Inflammatory macrophage (primary cell): ENCODE measurements around the gene B2M.
"Not testable (repeated sequence)": the region's sequence is repeated elsewhere in the genome, so short reads cannot be mapped to it uniquely, and the experiment has no call there.

Experiments
- DNase-seq, 2 donors: peaks; one replicate each; pipeline ENCODE4 v3.0.0-alpha.2; 2020 to 2022

The B2M gene

GRCh38 chr15:44700676-44701075 is 10.6 kb upstream of the B2M start:
- not testable (repeated sequence) for DNase-seq

GRCh38 chr15:44705986-44706385 is 5.3 kb upstream of the B2M start:
- no peak for DNase-seq

GRCh38 chr15:44706401-44706800 is 4.9 kb upstream of the B2M start:
- no peak for DNase-seq

- no peak for DNase-seq
Observed at GRCh38 chr15:44706946-44707636, 4.2 kb upstream of the B2M start.

GRCh38 chr15:44710236-44711095 is 851 bp upstream of the B2M start:
- DNase-seq, result peak; percentile 87 to 88

- peak; percentile 61 to 72 for DNase-seq
Observed at GRCh38 chr15:44711743-44712345, 527 bp downstream of the B2M start.

GRCh38 chr15:44712346-44713005 is 1.2 kb downstream of the B2M start:
- DNase-seq, result peak; percentile 85 to 86

- DNase-seq, result peak; percentile 30 to 52
Observed at GRCh38 chr15:44713006-44713966, 2.0 kb downstream of the B2M start.

GRCh38 chr15:44715142-44715796 is 4.0 kb downstream of the B2M start:
- DNase-seq, result no peak

GRCh38 chr15:44715797-44716334 is 4.5 kb downstream of the B2M start:
- DNase-seq, result no peak

GRCh38 chr15:44716983-44717602 is 5.8 kb downstream of the B2M start:
- no peak for DNase-seq

- DNase-seq, result no peak
Observed at GRCh38 chr15:44718180-44718926, 7.0 kb downstream of the B2M start.

- no peak for DNase-seq
Observed at GRCh38 chr15:44718927-44719292, 7.6 kb downstream of the B2M start.

GRCh38 chr15:44719293-44719999 is 8.1 kb downstream of the B2M start:
- peak in 1 of 2 donors; percentile 20 for DNase-seq

GRCh38 chr15:44720000-44720435 is 8.7 kb downstream of the B2M start:
- not testable (repeated sequence) for DNase-seq

- DNase-seq, result no peak
Observed at GRCh38 chr15:44720460-44721176, 9.3 kb downstream of the B2M start.

GRCh38 chr15:44722011-44722410 is 10.7 kb downstream of the B2M start:
- no peak for DNase-seq

GRCh38 chr15:44726136-44726535 is 14.8 kb downstream of the B2M start:
- DNase-seq, result peak; percentile 49 to 53
